Posterior vena cava (tissue), 2 donors: ENCODE data around the gene ANXA2R. TPM values are rescaled to one million over a fixed set of nuclear protein-coding genes. Genes with fewer than 3 reads are reported as not detected.
"Not testable (repeated sequence)": the region's sequence is repeated elsewhere in the genome, so short reads cannot be mapped to it uniquely, and the experiment has no call there.

ENCODE experiments used
- DNase-seq: peaks from one replicate; pipeline ENCODE4 v3.0.0-alpha.2; 2020; ENCODE audit warnings: low spot score
- intact Hi-C, 2 donors: fragments of 100-400 bp; cut with DNase I; formaldehyde crosslinking; loops; one replicate each; pipeline versions ENCODE4 v1.14.1 to v1.14.2; 2022 to 2023
- total RNA-seq, 2 donors: library from RNA; stranded (reverse); fragmentation: NEBNext Ultra II Directional; extraction: Animal tissue kit (Norgen Biotek cat#: 25700); gene quantifications; one replicate each; pipeline ENCODE4 v1.2.1, GENCODE V29; 2021
- donor health status: DM: yes; HTN: yes; CAD: no.
- donor health status: DM: yes; HTN: yes; CAD: no.

Gene ANXA2R
- total RNA-seq, 2 donors from 2014 or later: 2.3 to 4.7 TPM

- no peak for DNase-seq
- intact Hi-C loops: loop anchor here in 1 of 2 donors (2.0 kb wide), 1 partner anchor 21 kb away; no protein-coding TSS in a partner anchor
Measured at GRCh38 chr5:43063721-43064171, 23.6 kb upstream of the ANXA2R start.

DNA sequence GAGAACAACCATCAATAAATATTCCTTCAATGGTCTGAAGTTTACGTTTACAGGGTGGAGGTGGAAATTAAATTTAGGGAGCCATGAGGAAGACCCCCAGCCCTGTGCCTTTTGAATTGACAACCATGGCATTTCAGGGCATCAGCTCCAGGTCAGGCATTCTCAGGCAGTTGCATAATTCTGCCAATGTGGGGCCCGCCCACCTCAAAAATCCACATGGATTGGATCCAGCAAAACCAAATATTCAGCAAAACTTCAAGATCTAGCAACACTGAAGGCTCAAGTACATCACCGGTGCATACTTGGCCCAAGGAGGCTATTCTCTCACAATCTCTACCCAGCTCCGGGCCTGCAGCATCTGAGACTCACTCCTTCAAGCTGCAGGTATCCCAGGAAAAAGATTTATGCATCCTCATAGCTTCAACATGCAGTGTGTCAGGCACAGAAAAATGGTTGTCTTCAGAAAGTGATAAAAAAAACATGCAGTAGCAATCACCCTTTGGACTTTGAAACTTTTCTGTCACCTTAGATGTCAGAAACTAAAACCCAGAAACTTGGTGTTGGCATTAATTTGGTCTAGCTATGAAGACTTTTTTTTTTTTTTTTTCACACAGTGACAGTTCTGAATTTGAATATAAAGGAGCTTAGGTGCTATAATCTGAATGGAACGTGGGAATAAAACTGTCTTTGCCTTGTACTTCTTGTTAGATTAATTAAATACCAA is 21.4 kb upstream of the ANXA2R start:
- no peak for DNase-seq
- intact Hi-C loops: no loop called here

- DNase-seq, intact Hi-C loops: not testable (repeated sequence)
Measured at GRCh38 chr5:43060020-43060419, 19.9 kb upstream of the ANXA2R start.

GRCh38 chr5:43055098-43055497 is 15.0 kb upstream of the ANXA2R start:
- DNase-seq, intact Hi-C loops: not testable (repeated sequence)

DNA sequence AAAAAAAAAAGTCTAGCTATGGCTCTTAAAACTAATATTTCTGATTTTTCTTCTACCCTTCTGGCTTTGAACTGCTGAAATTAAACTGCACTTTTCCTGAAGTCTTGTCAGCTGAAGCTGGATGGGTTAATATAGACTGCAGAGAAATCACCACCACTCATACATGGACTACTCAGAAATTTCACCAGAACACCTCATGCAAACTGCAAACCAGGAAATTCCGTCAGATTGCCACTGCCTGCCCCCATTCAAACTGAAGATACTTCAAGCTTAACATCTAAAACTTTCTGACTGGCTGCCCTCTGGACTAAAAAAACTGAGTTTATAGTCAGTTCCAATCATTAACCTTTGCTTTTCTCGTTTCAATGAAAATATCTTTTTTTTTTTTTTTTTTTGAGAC is 11.6 kb upstream of the ANXA2R start:
- intact Hi-C loops: no loop called here
- no peak for DNase-seq

- no peak for DNase-seq
- intact Hi-C loops: no loop called here
Measured at GRCh38 chr5:43050384-43050783, 10.3 kb upstream of the ANXA2R start.

GRCh38 chr5:43049236-43049635 is 9.1 kb upstream of the ANXA2R start:
- DNase-seq: no peak
- intact Hi-C loops: no loop called here

DNA sequence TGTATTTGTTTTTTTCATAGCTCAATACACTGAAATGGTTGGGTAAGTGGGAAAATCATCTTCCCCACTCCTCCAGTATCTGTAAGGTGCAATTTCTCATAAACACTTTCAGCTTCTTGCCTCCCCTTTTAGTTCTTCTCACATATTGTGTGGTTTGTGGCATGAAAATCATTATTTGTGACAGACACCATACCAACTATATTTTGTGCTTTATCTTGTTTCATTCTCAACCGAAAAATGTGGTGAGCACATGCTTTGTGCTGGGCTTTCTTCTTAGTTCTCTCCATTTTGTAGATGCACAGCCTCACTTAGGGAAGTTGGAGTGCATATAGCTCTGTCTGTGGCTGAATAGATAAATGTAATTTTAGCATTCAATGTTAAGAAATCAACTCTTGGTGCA is 6.4 kb upstream of the ANXA2R start:
- no peak for DNase-seq
- intact Hi-C loops: no loop called here

- DNase-seq: no peak
- intact Hi-C loops: no loop called here
Measured at GRCh38 chr5:43045236-43045635, 5.1 kb upstream of the ANXA2R start.

DNA sequence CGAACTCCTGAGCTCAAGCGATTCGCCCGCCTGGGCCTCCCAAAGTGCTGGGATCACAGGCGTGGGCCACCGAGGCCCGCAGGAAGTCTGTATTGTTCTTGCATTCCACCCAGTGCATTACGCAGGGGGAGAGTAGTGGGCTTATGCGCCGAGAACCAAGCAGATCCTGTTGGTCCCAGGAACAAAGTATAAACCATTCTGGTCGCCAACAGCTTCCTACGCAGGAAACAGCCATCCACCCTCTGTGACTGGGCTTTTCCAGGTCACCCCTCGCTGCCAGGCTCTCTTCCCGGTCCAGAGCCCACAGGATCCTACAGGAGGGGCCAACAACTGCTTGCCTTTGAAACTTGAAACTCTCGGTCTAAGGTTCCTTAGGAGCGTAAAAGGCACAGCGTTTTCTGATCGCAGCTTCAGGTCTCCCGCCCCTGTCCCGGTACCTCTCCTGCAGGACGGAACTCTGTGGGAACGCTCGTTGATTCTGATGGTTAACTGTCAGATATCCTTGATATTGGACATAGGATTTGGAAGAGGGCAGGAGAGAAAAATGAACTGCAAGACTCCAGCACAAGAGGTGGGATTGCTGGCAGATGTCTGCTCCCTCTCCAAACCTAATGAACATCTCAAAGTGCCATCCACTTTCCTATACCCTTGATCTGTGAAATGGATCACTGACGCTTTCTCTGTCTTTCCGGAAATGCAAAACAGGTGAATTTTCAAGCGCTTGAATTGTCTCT is 4.2 kb upstream of the ANXA2R start:
- no peak for DNase-seq

DNA sequence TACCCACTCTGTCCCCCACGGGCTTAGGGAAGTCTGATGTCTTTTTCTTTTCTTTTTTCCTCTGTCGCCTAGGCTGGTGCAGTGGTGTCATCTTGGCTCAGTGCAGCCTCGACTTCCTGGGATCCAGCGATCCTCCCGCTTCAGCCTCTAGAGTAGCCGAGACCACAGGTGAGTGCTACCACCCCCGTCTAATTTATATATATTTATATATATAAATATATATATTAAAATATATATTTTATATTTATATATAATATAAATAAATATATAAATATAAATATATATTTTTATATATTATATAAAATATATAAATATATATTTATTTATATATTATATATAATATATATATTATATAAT is 3.3 kb upstream of the ANXA2R start:
- DNase-seq: no peak
- intact Hi-C loops: loop anchor here (2.0 to 5.0 kb wide), 2 partner anchors 21 to 36 kb away; no protein-coding TSS in a partner anchor

More for the DNA sequence above, 4.2 kb upstream of the ANXA2R start:
- intact Hi-C loops: loop anchor here in 1 of 2 donors (5.0 kb wide), 1 partner anchor 37 kb away; no protein-coding TSS in a partner anchor

- intact Hi-C loops: loop anchor here (2.0 to 5.0 kb wide), 2 partner anchors 22 to 36 kb away; no protein-coding TSS in a partner anchor
- DNase-seq: peak; percentile 93
Measured at GRCh38 chr5:43042626-43043399, 2.7 kb upstream of the ANXA2R start.

DNA sequence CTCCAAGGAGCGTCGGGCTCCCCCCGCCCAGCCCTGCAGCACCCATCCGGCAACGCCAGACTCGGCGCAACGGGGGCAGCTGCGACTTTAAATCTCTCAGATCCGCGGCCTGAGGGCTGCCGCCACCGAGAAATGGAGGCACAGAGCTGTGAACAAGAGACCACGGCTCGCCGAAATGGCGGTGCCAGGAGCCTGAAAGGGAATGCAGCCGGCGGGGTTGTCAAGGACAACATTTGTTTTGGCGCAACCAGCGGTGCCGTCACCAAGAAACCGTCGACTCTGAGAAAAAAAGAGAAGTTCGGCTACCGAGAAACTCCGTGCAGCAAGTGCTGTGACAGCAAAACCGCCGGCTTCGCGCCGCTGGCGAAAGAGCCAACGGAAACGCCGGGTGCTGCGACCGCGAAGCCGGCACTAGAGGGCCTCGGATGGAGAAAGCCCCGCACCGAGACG is 2.1 kb upstream of the ANXA2R start:
- intact Hi-C loops: loop anchor here (2.0 to 5.0 kb wide), 2 partner anchors 23 to 35 kb away; no protein-coding TSS in a partner anchor
- DNase-seq: peak; percentile 94

GRCh38 chr5:43041669-43042175 is 1.6 kb upstream of the ANXA2R start:
- DNase-seq: peak; percentile 88
- intact Hi-C loops: loop anchor here (2.0 to 5.0 kb wide), 2 partner anchors 23 to 34 kb away; no protein-coding TSS in a partner anchor

- intact Hi-C loops: loop anchor here in 1 of 2 donors (5.0 kb wide), 1 partner anchor 34 kb away; no protein-coding TSS in a partner anchor
- DNase-seq: peak; percentile 84
Measured at GRCh38 chr5:43041110-43041668, 1.1 kb upstream of the ANXA2R start.

DNA sequence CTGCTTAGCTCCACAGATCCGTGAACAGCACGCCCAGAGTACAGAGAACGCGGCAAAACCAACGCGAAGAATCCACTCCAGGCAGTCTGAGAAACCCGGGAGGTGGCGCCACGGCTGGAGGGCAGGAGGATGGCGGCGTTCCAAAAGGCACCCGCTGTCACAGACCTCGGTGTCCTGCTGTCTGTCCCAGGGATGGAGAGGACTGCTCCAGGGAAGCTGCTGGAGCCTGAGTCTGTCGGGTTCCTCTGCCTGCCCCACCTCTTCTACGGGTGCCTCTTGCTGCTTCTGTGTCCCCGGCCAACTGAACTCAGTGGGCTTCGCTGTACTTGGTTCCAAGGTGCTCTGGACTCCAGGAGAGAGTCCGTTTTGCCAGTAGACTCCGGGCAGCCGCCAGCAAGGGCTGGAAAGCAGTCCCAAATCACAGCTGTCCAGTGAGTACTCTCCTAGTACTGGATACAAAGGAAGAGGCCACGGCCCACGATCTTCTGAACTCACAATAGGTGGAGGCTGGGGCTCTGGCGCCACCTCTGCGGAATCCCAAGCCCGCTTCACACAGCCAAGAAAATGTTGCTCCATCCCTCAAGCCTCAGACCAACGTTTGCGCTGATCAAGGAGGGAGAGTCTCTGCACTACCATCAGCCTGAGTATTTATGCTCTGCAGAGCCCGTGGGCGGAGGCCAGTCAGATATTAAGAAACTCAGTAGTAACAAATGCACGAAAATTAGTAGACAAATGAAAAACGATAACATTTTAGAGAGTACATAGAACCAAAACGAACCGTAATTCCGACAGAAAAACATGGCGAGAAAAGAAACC is 440 bp downstream of the ANXA2R start:
- DNase-seq: peak; percentile 91

GRCh38 chr5:43039152-43039470 is 1.0 kb downstream of the ANXA2R start:
- no peak for DNase-seq
- intact Hi-C loops: loop anchor here in 1 of 2 donors (5.0 kb wide), 1 partner anchor 1167 kb away; the partner anchor contains the start of gene OXCT1

More for the DNA sequence above, 440 bp downstream of the ANXA2R start:
- intact Hi-C loops: loop anchor here in 1 of 2 donors (5.0 kb wide), 2 partner anchors 32 to 1167 kb away; partner anchors contain the start of gene OXCT1

DNA sequence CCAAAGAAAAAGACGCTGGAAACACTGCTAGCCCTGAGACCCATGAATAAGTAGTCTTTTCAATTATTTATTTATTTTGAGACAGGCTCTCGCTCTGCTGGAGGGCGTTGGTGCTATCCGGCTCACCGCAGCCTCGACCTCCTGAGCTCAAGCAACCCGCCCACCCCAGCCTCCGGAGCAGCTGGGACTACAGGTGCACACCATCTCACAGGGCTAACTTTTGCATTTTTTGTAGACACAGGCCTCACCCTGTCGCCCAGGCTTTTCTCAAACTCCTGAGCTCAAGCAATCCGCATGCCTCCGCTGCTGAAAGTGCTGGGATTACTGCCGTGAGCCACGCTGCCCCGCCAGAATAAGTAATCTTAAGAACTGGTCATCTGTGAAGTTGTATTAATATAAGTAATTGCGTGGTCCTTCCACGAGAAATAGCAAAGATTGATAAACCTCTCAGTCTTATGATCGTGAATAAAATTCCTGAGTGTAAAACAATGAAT is 1.6 kb downstream of the ANXA2R start:
- intact Hi-C loops: loop anchor here in 1 of 2 donors (5.0 kb wide), 1 partner anchor 1166 kb away; the partner anchor contains the start of gene OXCT1
- DNase-seq: no peak
